Endothelial cell of umbilical vein (primary cell): ENCODE measurements around the gene DCAF4.

Experiments used
- GATA2 ChIP-seq: IDR thresholded peaks from 2 replicates; pipeline ENCODE4 v1.7.0; 2011; ENCODE audit warnings: low read depth, mild to moderate bottlenecking, moderate library complexity, mixed read lengths, low read length; ENCODE audit not compliant: insufficient read length, insufficient read depth
- POLR2A ChIP-seq: IDR thresholded peaks from 2 replicates; pipeline ENCODE4 v1.6.1; 2012; ENCODE audit warnings: low read depth, mild to moderate bottlenecking, control low read depth, low read length
- TF ChIP-seq, protein P1 (sequence below), 2 donors: IDR thresholded peaks; 1 replicate in 1 of 2; 2 replicates in 1 of 2; pipeline ENCODE4 v1.5.1; 2011; ENCODE audit warnings: low read length in 2 of 2, mild to moderate bottlenecking in 2 of 2, moderate library complexity in 2 of 2, control low read depth in 1 of 2, inconsistent platforms in 1 of 2, low read depth in 1 of 2; ENCODE audit not compliant: insufficient read depth in 1 of 2; ENCODE audit errors: extremely low read depth in 1 of 2
- TF ChIP-seq, protein P2 (sequence below): IDR thresholded peaks from 2 replicates; pipeline ENCODE4 v1.6.1; 2011; ENCODE audit not compliant: insufficient read depth, insufficient read length

DNA sequence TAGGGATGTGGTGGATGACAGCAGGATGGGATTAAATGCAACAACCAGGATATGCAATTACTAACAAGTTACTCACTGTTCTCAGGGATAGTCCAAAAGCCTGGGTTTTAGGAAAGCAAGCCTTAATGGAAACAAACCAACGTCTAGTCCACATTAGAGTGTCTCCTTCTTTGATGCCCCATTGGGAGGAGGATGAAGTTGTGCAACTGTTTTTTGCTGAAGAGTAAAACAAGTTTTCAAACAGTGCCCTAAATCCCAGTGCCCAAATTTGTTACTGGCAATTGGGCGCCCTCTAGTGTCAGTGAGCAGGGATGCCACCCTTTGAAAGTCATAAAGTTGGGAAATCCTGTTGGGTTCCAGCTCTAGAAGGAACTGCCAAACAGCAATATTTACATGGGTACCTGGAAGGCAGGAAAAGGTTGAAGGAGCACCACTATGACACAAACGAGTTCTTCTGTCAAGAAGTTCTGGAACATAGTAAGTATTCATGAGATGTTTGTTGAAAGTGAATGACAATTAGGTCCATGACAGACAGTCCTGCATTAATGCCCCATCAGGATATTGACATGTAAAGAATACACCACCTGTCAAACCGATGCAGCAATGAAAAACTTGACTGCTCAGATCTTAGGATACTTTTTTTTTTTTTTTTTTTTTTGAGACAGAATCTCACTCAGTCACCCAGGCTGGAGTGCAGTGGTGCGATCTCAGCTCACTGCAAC is 21.3 kb upstream of the DCAF4 start:
- TF ChIP-seq, protein P1, sequence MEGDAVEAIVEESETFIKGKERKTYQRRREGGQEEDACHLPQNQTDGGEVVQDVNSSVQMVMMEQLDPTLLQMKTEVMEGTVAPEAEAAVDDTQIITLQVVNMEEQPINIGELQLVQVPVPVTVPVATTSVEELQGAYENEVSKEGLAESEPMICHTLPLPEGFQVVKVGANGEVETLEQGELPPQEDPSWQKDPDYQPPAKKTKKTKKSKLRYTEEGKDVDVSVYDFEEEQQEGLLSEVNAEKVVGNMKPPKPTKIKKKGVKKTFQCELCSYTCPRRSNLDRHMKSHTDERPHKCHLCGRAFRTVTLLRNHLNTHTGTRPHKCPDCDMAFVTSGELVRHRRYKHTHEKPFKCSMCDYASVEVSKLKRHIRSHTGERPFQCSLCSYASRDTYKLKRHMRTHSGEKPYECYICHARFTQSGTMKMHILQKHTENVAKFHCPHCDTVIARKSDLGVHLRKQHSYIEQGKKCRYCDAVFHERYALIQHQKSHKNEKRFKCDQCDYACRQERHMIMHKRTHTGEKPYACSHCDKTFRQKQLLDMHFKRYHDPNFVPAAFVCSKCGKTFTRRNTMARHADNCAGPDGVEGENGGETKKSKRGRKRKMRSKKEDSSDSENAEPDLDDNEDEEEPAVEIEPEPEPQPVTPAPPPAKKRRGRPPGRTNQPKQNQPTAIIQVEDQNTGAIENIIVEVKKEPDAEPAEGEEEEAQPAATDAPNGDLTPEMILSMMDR (IDR thresholded peaks at IDR 0.05; ENCODE audit: extremely low read depth in 1 of 2, insufficient read depth in 1 of 2, low read depth in 1 of 2, low read length in 2 of 2): peak; percentile 78 to 93
- TF ChIP-seq, protein P2, sequence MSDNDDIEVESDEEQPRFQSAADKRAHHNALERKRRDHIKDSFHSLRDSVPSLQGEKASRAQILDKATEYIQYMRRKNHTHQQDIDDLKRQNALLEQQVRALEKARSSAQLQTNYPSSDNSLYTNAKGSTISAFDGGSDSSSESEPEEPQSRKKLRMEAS: no peak
- TF ChIP-seq POLR2A (no peak), GATA2 (no peak)
